EH (cell line): Measurements from ENCODE around the gene CAMK2D.
"Not testable (repeated sequence)": the region's sequence is repeated elsewhere in the genome, so short reads cannot be mapped to it uniquely, and the experiment has no call there.

Source experiments
- DNase-seq: peaks from one replicate; pipeline ENCODE4 v3.0.0-alpha.2; 2015; ENCODE audit warnings: low read depth

The CAMK2D gene

DNA sequence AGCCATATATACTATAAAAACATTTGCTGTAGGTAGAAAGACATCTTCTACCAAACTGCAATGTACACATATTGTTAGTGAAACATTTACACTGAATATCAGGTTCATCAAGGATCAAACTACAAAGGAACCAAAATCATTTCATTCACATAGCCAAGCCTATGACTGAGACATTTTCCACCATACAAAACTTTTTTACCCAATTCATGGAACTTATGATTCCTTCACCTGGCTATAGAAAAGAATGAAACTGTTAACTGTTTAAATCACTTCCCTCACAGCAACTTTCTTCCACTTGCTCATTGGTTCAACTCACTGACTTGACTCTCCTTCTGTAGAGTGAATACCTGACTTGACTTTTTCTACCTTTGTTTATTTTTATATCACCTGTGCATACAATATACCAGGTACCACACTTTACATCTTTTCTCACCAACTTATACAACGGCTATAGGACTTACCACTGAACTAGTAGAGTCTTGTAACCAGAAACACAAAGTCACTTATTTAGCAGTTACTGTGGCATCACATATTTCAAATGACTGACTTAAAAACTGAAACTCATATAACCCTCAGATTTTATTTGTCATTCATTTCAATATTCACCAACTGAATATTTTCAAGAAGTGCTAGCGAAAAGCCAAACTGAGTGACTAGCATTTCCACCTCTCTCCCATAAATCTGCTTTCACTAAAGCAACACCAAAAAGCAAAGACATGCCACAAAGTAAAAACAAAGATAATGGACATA is 30.9 kb downstream of the CAMK2D start:
- no peak for DNase-seq

DNA sequence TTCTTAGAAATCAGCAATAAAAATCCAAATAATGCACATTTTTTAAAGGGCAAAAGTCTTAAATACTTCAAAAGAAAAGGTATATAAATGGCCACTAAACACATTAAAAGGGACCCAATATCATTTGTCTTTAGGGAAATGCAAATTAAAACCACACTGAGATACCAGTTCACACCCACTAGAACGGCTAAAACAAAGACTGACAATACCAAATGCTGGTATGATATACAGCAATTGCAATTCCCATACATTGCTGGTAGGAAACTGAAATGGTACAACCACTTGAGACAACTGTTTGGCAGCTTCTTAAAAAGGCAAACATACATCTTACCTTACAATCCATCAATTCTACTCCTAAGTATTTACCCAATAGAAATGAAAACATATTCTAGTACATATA is 33.7 kb downstream of the CAMK2D start:
- no peak for DNase-seq

DNA sequence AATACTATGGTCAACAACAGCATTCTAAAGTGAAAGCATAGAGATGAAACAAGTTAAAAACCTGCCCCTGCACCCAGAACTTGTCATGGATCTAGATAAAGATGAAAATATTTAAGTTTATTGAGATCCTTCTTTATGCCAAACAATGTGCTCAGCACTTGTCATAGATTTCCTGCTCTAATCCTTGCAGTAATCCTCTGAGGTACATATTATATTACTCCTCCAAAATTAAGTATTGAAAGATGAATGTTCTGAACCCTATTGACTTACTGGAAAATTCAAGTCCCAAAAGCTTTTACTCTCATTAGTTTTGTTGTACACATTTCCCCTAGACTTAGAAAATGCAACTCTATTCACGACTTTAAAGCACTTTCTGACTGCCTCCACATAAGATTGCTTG is 35.6 kb downstream of the CAMK2D start:
- DNase-seq, result no peak

DNA sequence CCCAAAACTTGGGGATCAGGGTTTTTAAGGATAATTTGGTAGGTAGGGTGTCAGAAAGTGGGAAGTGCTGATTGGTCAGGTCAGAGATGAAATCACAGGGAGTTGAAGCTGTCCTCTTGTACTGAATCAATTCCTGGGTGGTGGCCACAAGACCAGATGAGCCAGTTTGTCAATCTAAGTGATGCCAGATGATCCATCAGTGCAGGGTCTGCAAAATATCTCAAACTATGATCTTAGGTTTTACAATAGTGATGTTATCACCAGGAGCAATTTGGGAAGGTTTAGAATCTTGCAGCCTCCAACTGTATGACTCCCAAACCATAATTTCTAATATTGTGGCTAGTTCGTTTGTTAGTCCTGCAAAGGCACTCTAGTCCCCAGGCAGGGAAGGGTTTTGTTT is 43.3 kb downstream of the CAMK2D start:
- DNase-seq, result no peak

DNA sequence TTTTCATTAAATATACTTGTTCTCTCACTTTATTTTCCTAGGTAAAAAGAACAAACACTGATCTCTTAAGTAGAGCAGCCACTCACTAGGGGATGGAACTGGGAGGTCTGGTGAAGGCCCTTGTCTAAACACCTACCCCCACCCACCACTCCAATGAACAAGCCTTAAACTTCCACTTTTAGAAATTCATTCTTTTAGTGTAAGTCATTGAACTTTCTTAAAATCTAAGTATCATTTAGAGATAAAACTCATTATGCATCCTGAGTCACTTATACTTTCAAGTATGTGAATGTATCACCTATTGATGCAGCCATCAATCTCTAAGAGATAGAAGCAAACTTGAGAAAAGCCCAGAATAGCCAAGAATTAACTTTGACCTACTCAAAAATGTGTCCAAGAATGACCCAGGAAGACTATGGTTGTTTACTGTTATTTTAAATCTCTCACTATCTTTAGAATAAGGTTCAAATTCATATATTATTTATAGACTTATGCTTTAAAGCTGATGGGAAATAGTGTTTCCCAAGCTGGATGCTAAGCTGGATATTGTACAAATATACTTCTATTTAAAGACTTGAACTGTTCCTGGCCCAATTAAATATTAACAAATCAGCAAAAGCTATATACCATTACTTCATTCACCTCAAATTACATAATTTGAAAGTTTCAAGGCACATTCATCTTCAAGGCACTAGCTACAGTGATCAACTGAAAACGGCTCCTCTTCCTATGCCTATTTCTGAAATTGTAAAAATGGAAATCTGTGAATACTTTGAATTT is 49.5 kb downstream of the CAMK2D start:
- no peak for DNase-seq

DNA sequence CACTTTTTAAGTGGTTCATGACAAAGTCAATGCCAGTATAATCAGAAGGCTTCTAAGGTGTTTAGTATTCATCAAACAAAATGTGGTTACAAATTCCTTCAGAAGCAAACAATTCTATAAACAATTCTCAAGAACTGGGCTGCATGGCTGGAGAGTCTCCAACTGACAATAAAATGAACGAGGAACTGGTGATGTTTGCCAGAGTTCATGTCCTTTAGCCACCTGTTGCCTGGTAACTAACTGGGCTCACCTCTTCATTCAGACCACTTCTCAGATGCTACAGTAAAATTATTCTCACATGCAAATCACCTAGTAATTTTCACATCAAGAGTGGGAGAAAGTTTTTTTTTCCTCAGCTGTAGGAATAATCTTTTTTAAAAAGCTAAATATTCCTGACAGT is 53.3 kb downstream of the CAMK2D start:
- DNase-seq, result peak; percentile 33

DNA sequence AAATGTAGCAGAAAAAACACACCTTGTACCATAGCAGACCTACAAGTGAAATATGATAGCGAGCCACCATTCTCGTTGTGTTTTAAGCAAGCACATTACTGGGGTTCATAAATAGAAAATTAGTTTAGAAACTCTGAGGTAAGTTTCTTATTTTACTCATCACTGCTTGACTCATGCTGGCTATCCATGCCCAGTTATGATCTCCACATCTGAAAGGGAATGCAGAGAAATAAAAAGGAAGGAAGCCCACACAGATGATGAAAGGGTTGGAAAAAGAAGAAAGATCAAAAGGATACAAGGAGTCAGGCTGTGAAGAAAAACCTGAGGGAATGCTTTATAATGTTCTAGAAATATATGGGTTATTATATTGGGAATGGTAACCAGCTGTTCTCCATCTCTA is 54.5 kb downstream of the CAMK2D start:
- DNase-seq, result peak; percentile 55

DNA sequence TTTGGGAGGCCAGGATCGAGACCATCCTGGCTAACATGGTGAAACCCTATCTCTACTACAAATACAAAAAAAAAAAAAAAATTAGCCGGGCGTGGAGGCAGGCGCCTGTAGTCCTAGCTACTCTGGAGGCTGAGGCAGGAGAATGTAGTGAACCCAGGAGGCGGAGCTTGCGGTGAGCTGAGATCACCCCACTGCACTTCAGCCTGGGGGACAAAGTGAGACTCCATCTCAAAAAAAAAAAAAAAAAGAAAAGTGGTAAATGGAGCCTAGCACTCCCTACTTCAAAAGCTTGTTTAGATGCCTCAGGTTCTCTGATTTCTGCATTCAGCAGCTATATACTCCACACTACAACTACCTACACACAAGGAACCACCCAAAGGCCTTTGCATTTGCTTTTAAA is 56.4 kb downstream of the CAMK2D start:
- not testable (repeated sequence) for DNase-seq

DNA sequence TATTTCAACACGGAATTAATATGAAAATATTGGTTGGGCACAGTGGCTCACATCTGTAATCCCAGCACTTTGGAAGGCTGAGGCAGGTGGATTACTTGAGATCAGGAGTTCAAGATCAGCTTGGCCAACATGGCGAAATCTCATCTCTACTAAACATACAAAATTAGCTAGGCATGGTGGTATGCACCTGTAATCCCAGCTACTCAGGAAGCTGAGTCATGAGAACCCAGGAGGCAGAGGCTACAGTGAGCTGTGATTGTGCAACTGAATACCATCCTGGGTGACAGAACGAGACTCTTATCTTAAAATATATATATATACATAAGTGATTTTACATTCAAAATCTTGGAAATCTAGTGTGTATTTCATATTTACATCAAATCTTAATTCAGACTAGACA is 58.9 kb downstream of the CAMK2D start:
- DNase-seq, result peak; percentile 67

DNA sequence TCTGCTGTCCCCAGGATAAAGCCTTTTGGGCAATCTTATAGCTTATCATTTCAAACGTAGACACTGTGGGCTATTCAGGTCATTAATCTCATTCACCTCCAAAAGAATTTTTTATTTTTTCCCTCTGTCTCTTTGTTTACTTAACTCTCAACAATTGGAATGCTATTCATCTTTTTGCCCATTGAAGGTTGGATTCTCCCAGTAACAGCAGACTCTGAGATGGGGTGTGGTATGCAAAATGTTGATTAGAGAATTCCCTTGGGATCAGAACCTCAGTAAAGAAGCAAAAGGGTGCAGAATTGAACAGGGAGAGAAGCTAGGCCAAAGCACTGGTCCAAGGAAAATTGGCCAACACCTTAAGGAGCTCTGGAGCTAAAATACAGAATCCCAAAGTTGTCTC is 60.4 kb downstream of the CAMK2D start:
- no peak for DNase-seq

DNA sequence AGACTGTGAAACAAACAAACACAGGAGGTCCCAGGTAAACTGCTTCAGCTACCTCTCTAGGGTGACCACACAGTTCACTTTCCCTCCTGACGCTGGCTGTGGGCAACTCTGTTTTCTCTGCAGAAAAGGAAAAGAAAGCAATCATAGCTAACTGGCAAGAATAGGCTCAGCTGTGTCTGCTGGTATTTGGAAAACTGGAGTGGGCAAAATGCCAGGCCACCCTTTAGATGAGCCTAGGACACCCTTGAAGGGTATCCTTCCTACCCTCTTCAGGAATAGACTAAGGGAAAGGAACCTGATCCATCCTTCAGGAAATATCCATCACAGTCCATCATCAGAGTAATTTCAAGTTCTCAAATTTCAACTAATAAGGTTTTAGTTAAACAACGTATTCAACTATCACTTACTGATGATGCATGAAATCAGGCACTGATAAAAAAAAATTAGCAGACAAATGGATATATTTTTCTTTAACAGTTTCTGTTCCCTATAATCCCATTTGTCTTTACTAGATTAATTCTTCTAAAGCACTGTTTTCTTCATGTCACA is 60.9 kb downstream of the CAMK2D start:
- peak; percentile 38 for DNase-seq

DNA sequence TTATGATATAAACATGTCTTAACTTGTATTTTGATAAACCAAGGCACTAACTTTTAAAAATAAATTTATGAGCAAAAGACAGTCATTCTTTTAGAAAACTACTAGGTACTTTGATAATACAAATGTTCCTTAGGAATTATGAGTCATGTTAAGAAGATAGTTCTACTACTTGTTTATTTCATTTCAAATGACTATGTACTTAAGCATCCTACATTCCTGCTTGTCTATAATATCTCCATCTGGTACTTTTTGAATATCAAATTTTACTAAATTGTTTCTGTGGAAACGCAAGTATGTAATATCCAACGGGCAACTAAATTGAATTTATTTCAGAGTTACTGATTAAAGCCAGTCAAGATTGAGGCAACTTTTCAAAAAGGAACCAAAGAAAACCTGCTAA is 61.8 kb downstream of the CAMK2D start:
- peak; percentile 65 for DNase-seq

DNA sequence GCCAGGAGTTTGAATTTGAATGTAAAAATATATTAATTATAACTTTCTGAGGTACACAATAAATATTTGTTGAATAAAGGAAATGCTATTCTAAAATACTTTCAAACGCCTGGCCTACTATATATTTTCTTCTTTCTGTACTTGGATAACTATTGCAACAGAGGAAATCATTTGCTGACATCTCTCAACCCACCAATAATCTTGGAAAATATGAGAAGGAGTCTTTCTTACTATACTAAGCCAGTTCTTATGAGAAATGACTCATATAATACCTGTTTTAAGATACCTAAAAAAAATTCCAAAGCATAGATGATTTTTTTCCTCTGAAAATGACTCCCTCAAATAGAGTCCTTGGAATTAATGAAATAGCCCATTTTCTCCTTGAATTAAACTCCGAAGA is 64.1 kb downstream of the CAMK2D start:
- DNase-seq, result no peak

DNA sequence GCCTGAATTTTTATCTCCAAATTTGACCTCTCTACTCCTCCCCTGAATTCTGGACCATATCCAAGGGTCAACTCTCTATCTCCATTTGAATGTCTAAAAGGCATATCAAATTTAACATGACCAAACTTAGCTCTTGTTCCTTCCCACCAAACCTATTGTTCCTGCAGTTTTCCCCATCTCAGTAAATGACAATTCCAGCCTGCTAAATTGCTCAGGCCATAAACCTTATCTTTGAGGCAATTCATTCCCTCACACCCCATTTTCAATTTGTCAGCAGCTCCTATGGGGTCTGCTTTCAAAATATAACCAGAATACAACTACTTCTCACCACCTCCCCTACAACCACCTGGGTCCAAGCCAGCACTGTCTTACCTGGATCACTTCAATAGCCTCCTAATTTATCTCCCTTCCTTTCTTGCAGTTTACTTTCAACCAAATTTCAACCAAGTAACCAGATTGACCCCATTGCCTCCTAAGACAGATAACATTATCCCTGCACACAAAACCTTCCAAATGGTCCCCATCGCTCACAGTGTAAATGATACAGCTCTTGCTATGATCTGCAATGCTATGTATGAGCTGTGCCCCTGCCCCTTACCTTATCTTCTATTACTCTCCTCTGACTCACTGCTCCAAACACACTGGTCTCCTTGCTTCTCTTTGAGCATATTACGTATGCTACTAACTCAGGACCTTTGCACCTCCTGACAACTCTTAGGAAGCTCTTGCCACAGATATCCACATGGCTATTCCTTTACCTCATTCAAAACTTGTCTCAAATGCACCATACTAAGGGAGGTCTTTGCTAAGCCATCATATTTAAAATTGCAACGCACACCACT is 66.0 kb downstream of the CAMK2D start:
- DNase-seq, result no peak

DNA sequence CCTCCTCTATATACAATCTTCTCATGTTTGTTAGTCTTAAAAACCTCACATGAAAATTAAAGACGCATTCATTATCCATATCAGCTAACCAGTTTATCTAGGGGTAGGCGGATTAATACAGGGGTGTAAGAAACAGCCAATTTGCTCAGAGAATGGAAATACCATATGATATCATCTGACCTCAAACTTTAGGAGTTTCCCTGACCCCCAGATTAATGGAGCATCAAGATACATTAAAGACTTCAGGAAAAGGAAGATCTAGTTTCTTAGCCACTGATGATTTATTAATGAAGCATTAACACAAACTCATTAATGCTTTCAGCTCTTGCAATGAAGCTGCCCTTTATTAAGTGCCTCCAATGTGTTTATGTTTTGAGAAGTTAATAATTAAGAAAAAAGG is 67.5 kb downstream of the CAMK2D start:
- no peak for DNase-seq

DNA sequence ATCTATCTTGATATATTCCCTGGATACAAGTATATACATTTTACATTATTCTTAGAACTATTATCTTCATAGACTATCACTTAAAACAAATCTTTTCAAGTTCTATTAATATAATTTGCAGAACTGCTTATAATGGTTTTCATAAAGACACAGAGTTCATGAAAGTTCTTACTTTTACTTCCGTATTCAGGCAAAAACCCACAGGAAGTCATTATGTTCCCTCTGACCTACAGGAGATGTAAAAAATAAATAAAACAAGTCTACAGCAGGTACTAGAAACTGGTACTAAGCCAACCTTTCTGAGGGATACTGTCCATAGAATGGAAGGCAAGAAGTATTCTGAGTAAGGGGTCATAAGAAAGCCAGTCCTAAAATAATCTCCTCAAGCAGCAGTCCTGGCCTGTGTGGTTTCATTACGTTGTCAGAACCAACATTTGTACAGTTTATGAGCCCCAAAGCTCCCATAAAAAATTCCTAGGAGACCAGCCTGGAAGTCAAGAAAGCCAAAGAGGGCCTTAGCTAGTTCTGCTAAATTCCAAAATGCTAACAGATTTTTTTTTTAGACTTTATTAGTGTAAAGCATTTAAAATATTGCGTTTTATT is 68.6 kb downstream of the CAMK2D start:
- DNase-seq, result peak; percentile 75

DNA sequence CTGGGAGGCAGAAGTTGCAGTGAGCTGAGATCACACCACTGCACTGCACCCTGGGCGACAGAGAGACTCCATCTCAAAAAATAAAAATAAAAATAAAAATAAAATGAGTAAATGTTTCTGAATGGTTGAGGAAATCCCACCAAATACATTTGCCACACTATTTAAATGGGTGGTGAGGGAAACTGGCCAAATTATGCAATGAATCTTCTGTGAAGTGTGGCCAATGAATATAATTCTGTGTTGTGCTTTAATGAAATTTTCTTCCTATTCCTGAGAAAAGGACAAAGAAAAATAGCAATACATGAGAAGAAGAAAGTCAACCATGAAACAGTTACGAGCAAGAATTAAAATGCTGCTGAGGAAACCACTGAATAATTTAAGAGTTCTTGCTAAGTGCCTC is 69.9 kb downstream of the CAMK2D start:
- DNase-seq, result no peak

DNA sequence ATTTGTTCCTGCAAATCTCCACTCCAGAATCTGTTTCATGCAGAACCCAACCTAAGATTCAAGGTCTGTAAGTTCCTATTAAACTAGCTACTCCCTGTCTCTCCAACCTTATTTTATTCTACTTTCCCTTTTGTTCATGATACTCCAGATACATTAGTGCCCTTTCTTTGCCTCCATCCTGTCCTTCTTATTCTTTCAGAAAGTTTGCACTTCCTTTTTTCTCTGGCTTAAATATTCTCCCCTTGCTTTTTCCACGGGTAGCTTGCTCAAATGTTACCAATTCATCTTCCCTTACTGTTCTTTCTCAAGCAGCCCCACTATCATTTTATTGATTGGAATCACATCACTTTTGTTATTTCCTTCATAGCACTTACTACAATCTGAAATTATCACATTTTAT is 72.1 kb downstream of the CAMK2D start:
- DNase-seq, result no peak

DNA sequence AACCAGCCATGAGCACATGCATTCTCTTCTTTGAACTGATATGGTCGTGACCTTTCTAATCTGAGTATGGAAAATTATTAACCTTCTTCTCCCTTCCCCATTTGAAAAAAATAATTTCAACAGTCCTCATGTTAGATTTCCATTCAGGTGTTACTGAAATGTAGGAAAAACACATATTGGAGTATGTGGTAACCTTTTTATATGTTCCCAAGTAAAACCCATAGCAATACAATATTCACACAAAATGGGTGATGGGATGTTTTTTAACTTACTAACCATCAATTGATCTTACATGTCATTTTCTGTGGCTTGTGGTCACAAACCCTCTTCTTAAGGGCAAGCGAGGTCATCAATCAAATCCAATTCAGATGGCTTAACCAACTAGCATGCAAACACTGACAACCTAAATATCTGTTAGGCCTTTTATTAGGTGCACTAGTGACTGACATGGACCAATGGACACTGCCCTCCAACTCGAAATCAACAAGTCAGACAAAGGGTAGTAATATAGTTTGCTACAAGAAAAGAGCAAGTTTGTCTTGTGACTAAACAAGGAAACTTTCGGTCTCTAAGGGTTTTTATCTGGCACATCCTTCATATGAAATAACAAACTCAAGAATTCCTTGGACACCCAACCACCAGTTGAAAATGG is 74.3 kb downstream of the CAMK2D start:
- DNase-seq, result peak; percentile 57

DNA sequence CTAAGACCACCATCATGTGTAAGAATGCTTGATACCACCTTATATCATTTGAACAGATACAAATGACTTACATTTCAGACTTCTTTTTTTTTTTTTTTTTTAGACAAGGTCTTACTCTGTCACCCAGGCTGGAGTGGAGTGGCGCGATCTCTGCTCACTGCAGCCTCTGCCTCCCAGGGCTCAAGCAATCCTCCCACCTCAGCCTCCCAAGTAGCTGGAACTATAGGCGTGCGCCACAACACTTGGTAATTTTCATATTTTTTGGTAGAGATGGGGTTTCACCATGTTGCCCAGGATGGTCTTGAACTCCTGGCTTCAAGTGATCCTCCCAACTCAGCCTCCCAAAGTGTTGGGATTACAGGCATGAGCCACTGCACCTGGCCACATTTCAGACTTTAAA is 76.4 kb downstream of the CAMK2D start:
- not testable (repeated sequence) for DNase-seq

DNA sequence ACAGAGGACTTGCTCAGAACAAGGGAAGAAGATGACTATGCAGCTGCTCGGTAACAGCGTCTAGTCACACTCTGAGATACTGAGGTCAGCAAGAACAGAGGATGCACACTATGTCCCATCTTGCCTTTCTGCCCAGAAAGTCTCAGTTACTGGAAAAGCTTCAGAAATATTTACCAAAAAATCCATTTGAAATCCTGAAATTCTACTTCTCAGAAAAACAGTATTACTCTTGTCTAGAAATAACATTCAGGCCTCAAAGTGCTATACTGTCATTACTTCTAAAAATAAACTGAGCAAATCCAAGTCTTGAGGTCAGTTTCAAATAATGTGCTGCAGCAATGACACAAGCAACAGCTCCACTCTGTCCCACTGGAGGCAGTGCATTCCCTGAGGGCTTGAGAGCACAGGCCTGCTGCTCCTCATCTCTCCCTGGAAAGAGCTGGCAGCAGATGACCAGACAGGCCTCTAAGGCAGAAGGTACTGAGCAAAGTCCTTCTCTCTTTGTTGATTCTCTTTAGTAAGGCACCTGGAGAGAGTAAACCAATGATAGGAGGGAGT is 76.9 kb downstream of the CAMK2D start:
- DNase-seq, result peak; percentile 94
